NCI-H2029 (cell line): ENCODE measurements around the gene CHRNG.

Experiments
- DNase-seq: peaks from one replicate; lab custom pipeline; 2025; lab: John Stamatoyannopoulos, UW

The CHRNG gene

DNA sequence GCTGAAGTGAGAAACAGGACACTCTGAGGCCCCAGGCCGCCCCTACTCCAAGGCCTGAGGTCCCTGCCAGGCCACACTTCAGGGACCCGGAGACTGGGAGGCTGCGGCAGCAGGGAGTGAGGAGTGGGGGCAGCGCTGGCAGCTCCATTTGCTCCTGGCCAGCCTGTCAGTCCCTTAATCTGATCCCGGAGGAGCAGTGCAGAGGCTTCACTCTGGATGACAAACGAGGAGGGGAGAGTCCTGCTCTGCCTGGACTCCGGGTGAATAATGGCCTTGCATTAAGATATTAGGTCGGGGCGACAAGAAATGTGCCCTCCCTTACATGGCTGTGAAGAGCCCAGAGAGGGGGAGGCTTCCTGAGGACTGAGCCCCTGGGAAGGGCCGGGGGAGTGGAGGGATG, 33.6 kb upstream of the CHRNG start:
- no peak for DNase-seq

DNA sequence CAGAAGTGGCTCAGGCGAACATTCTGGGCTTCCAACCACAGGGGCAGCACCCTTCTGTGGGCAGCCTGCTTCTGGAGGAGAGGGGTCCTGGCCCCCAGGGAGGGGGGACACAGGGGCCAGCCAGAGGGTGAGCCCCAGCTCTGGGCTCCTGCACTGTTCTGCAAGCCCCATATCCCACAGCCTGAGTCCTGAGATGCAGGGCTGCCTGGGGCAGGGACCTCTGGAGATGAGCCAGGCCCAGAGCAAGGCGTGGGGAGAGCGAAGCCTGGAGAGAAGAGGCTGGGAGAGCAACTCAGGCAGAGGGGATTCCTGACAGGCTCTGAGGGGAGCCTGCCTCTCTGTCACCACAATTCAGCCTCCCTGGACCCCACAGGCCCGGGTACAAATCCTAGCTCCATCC, 32.8 kb upstream of the CHRNG start:
- DNase-seq: no peak

DNA sequence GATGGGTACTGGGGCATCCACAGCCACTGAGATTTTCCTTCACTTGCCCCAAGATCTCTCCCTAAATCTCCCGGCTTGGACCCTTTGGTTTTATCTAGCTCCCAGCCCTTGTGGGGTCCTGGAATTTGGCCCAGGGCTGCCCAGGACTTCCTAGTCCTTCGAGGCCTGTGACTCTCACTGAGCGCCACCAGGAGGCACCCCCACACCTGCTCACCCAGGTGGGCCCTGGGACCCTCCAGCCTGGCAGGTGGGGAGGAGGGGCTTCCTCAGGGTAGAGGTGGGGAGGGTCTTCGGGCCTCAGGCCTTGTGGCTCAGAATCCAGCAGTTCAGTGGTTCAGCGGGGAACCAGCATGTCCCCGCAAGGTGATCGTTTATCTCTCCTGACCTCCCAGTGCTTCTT, 31.2 kb upstream of the CHRNG start:
- no peak for DNase-seq

DNA sequence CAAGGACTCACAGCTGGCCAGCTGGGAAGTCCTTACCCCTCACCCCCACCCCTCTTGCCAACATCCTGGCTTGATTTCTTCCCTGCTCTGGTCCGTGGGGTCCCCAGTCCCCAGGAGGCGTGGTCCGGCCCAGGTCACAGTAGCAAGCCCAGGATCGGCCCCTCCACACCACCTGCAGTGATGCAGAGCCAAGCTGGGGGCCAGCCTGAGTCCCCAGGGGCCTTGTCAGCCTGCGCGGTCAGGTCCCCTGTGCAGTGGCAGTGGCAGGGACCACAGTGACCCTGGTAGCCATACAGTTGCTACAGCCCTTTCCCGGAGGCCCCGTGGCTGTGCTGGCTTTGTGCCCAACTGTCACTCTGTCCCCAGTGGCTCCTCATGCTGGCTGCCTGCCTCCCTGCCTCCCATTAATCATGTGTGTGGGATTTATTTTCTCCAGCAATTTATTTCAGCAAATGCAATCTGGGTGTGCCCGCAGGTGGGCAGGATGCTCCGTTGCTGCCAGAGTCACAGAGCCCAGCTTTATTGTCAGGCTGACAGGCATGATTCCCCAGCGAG, 28.1 kb upstream of the CHRNG start:
- DNase-seq: no peak

DNA sequence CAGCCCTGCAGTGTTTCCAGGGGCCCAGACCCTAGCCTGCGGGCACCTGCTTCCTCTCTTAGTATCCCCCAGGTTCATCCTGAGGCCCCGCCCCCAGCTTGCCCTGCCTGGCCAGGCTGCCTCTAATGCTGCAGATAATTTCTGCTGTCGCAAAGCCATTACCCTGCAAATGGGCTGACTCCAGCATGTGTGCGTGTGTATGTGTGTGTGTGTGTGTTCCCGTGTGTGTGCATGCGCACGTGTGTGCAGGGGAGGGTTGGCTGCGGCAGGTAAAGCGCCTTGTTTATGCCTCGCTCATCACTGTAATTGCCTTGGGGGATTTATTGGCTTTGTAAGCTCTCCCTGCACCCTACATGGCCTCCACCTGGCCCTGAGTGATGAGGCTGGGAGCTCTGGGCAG, 26.9 kb upstream of the CHRNG start:
- DNase-seq: no peak

DNA sequence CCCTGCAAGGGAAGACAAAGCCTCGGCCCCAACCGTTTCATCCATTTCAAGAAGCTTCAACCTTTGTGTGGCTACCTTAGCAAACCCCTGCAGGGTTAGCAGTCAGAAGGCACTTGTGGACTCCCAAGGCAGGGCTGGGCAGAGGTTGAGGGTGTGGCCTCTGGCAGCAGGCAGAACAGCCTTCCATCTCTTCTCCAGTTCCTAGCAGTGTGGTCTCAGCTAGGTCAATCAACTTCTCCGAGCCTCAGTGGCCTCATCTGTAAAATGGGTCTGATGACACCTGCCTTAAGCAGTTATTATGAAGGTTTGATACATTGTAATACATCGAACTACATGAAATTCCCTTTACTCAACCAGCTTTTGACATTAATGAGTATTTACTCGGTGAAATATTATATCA, 26.1 kb upstream of the CHRNG start:
- DNase-seq: no peak

DNA sequence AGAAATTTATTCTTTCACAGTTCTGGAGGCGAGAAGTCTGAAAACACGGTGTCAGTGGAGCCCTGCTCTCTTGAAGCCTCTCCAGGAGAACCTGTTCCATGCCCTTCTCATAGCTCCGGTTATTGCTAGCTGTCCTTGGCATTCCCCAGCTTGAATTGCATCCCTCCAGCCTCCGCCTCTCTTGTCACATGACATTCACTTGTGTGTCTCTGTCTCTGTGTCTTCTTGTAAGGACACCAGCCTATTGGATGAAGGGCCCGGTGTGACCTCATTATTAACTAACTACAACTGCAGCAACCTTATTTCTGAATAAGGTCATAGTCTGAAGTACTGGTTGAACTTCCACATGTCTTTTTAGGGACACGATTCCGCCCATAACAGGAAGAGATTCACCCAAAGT, 23.9 kb upstream of the CHRNG start:
- DNase-seq: no peak

DNA sequence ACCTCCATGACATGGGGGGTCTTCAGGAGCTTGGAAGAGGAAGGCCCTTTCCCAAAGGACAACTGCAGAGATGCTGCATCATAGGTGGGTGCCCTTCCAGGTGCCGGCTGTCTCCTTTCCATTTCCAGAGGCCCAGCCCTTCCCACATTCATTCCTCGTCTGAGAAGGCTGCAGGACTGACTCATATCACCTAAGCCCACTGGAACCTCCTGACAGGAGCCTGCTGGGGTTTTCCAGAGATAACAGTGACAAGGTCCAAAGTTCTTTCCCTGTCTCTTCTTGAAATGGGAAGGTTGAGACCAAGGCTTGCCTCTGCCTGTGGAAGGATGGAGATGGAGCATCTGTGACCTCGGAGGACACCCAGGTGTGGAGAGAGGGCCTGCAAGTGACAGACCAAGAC, 22.9 kb upstream of the CHRNG start:
- no peak for DNase-seq

DNA sequence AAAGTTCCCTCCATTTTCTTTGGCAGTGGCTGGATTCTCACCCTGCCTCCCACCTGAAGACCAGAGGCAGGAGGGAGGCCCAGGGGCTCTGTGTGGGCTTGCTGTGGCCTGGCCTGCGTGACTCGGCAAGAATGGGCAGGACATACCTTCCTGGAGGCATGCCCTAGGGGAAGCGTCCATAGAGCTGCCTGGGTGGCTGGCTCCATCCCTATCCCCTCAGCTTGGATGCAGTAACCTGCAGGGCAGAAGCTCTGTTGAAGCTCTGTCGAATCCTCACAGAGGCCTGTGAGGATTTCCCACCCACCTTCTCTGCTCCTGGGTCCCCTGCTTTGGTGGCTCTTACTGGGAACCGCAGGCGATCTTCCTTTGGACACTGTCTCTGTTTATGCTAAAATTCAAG, 20.6 kb upstream of the CHRNG start:
- DNase-seq: no peak

DNA sequence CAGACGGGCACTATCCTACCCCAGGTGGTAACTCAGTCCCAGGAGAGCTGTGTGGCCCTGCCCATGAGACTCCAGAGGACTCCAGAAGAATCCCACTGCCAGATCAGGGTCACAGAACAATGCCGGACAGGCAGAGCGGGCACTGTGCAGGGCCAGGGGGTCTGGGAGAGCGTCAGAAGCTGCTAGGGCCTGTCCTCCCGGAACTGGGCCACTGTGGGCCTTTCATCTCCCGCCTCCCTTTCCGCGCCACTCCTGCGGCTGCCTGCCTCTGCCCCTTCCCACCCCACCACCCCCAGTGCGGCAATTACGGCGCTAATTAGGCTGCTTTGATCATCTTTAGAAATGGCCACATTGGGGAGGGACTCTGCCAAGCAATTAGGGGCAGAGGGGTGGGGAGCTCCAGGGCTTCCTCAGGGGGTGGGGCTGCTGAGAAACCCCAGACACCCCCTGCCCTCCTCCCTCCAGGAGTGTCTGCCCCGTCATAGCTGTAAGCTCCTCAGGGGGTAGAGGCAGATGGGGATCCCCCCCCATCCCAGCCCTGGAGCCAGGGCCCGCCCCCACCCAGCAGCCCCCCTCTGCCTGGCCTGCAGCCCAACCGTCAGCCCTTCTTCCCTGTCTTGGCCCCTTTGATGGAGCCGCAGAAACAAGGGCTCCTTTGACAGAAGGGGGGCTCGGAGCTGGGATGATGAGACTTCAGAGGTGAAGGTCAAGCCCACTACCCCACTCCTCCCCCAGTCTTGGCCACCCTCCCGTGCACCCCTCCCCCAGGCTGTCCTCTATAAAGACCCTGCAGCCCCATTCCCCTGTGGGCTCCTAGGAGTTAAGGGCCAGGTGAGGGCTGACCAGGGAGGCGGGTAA, 19.7 kb upstream of the CHRNG start, which contains the start of gene PRSS56:
Gene PRSS56, plus strand, starts transcription at position 808 of the 858 bp plus-strand sequence. CDS start 211 bp downstream, outside the sequence.
- no peak for DNase-seq

DNA sequence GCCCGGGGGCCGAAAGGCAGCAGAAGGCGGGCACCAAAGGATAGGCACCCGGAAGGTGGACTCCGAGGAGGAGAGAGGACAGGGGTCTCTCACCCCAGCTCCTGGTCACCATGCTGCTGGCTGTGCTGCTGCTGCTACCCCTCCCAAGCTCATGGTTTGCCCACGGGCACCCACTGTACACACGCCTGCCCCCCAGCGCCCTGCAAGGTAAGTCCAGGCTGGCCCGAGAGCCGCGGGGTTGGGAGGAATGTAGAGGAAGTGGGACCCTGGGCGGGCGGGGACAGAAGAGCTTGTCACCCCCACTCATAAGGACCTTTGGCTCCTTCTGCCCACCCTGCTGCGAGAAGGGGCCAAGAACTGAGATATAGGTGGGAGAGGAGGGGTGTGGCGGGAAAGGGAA, 19.0 kb upstream of the CHRNG start:
- no peak for DNase-seq

DNA sequence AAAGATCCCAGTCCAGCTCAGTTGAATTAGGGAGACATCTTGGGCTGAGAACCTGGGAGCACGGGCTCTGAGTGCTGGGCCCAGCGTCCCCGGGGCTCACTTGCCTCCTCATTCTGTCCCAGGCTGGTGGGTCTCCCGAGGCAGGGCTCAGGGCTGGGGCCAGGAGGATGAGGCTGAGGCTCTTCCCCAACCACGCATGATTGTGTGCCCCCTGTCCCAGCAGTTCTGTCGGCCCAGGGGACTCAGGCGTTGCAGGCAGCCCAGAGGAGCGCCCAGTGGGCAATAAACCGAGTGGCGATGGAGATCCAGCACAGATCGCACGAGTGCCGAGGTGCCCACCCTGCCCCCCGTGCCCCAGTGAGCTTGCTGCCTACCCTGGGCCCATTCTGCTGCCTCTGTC, 18.4 kb upstream of the CHRNG start:
- DNase-seq: no peak

DNA sequence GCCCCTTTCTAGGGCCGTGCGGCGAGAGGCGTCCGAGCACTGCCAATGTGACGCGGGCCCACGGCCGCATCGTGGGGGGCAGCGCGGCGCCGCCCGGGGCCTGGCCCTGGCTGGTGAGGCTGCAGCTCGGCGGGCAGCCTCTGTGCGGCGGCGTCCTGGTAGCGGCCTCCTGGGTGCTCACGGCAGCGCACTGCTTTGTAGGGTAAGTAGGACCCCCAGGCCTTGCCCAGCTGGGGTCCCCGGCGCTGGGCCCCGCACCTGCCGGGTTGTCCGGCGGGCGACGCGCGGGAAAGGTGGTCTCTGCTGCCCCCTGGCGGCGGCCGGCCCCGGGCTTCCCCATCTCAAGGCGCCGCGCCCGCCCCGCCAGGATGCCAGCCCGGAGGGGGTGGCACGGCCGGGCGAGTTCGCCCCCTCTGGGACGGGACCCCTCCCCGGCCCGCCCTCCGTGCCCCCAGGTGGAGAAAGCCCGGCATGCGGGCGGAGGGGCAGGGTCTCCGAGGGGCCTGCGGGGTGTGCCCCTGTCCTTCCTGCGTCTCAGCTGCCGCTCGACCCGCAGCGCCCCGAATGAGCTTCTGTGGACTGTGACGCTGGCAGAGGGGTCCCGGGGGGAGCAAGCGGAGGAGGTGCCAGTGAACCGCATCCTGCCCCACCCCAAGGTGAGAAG, 17.4 kb upstream of the CHRNG start:
- no peak for DNase-seq

DNA sequence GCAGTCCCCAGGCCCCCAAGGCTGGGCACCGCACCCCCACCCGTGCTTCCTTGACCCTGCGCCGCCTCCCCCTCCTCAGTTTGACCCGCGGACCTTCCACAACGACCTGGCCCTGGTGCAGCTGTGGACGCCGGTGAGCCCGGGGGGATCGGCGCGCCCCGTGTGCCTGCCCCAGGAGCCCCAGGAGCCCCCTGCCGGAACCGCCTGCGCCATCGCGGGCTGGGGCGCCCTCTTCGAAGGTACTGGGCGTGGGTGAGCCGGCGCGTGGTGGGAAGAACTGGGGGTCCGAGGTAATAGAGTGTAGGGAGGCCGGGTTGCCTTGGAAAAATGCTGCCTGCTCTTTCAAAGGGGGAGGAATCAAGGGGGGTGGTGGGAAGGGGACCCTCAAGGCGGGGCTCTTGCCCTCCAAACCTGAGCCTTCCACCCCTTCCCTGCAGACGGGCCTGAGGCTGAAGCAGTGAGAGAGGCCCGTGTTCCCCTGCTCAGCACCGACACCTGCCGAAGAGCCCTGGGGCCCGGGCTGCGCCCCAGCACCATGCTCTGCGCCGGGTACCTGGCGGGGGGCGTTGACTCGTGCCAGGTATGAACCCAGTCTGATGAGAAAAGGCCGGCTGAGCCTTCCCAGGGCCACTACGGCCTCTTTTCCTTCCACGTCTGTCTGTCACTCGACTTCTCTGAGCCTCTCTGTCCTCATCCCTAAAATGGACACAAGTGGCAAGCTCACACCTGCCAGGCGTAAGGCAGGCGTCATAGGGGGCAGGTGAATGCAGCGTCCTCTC, 16.7 kb upstream of the CHRNG start:
- no peak for DNase-seq

DNA sequence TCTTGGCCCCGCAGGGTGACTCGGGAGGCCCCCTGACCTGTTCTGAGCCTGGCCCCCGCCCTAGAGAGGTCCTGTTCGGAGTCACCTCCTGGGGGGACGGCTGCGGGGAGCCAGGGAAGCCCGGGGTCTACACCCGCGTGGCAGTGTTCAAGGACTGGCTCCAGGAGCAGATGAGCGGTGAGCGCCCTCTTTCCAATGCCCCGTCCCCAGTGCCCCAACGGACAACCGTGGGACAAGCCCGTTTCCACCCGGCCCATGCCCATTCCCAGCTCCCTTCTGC, 16.1 kb upstream of the CHRNG start:
- DNase-seq: no peak

DNA sequence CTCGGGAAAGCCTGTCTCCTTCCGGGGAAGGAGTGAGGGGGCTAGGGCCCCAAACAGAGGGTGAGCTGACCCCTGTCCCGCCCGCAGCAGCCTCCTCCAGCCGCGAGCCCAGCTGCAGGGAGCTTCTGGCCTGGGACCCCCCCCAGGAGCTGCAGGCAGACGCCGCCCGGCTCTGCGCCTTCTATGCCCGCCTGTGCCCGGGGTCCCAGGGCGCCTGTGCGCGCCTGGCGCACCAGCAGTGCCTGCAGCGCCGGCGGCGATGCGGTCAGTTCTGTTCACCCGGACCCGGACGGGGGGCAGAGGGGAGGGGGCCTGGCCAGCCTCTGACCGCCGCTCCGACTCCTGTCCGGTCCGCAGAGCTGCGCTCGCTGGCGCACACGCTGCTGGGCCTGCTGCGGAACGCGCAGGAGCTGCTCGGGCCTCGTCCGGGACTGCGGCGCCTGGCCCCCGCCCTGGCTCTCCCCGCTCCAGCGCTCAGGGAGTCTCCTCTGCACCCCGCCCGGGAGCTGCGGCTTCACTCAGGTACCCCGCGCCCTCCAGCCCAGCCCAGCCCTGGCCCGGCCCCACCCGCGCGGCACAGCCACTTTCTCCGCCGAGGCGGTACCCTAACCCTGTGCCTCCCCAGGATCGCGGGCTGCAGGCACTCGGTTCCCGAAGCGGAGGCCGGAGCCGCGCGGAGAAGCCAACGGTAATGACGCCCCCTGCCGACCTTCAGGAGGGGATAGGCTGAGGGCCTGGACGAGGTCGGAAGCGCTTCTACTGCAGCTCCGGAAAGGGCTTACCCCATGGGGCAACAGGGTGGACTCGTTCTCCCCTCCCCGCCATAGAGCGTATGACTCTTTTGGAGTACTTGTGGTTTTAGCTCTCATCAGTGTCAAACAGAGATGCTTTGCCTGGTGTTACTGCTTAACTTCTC, 15.6 kb upstream of the CHRNG start:
- no peak for DNase-seq

DNA sequence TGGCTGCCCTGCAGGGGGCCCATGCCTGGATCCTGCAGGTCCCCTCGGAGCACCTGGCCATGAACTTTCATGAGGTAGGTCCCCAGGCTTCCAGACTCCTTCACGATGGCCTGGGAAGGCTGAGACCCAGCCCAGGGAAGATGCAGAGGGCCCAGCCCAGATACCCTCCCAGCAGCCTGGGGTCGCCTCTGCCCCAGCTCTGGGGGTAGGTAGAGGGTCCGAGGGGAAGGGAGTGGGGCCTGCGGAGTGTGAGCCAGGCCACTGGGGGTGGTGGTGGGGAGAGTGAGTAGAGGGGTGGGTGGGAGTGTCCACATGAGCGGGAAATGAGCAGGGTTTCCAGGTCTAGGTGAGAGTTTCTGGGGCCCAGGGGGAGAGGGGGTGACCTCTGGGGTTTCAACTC, 14.7 kb upstream of the CHRNG start:
- no peak for DNase-seq

DNA sequence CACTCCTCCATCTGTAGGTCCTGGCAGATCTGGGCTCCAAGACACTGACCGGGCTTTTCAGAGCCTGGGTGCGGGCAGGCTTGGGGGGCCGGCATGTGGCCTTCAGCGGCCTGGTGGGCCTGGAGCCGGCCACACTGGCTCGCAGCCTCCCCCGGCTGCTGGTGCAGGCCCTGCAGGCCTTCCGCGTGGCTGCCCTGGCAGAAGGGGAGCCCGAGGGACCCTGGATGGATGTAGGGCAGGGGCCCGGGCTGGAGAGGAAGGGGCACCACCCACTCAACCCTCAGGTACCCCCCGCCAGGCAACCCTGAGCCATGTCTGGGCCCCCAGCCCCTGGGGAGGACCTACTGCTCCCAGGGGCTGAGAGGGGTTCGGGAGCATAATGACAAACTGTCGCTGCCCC, 14.3 kb upstream of the CHRNG start:
- DNase-seq: no peak

DNA sequence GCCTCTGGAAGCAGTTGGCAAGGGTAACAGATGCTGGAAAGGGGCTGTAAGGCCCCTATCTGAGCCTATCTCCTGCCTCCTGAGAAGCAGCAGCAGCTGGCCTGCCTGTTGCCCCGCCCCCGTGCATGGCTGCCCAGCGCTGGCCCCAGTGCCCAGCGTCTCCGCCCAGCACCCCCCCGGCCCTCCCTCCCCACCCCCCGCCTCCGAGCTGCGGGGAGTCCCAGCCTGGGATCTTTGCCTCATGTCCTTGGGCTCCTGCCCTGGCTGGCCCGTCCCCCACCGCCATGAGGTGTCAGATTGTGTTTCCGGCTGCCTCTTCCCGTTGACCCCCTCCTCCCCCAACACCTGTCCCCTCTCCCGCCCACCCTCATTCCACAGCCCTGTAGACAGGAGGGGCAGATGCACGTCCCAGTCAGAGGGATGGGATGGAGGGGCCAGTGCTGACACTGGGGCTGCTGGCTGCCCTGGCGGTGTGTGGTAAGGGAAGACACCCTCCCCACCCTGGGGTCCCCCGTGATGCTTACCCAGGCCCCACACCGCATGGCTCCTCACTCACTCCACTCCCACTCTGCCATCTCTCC, 13.6 kb upstream of the CHRNG start, which contains the start of gene CHRND:
Gene CHRND, plus strand, starts transcription at position 370 of the 581 bp plus-strand sequence. Its CDS starts 56 bp downstream, at position 426.
- DNase-seq: no peak

DNA sequence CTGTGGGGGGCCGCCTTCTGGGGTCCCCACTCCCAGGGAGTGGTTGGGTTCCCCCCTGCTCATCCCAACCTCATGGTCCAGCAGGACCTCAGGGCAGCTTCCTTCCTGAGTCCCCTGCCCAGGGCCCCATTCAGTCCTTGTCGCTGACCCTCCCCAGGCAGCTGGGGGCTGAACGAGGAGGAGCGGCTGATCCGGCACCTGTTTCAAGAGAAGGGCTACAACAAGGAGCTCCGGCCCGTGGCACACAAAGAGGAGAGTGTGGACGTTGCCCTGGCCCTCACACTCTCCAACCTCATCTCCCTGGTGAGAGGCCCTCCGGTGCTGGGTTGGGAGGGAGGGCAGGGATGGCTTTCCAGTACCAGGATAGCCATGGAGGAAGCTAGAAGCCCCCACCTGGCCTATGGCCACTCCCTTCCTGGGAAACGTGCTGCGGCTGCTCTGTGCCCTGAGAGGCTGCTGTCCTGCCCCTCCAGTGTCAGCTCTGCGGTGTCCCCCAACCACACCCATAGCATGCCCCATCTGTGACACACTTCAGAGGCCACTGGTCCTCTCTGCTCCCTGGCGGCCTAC, 13.0 kb upstream of the CHRNG start:
- DNase-seq: no peak
